GM18526 (cell line): ENCODE measurements around the gene GPD2.

Source experiments
- POLR2A ChIP-seq: IDR thresholded peaks from 3 replicates; pipeline ENCODE4 v1.6.1; 2011; ENCODE audit not compliant: insufficient read length; ENCODE audit errors: extremely low read depth

The GPD2 gene

GRCh38 chr2:156456616-156457015 lies 20.4 kb downstream of the GPD2 start:
- TF ChIP-seq POLR2A: no peak

DNA sequence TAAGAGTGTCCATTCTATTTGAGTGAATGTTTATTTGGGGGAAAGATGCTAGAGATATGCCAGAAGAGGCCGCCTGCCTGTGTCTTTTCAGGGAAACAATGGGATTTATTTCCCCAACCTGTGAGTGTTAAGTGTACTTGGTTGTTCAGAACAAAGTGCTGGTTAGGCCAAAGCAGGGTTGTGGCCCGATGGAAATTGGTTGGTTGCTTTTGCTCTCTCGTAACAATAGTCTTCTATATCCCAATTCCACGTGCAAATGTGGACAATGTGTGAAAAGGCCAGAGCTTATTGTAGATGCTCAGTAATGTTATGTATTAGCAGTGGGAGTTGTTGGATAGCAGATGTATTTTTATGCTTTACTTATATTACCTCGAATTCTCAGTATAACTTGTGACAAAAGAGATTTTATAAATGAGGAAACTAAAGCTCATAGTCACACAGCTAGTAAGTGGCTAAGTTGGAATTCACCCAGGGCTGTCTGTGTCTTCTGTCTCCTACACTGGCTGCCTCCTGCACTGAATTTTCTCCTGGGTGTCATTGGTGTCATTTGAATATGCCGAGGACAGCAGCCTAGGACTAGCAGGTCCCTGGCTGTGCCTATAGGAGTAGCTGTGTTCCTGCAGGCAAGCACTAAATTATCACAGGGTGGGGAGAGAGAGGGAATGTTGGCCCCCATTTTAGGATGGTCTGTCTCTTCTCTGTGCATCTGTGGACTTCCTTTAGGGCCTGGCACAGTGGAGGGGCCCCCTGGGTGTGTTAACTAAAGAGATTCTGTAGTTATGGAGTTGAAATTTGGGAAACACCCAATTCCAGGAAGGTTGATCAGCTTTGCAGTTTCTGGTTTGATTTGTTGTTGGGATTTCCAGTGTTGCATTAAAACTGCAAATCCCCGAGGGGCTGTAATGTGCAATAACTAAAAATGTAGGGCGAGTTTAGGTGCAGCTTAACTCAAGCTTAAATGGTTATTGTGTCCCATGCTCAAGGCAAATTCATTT lies 21.6 kb downstream of the GPD2 start:
- TF ChIP-seq POLR2A: no peak

GRCh38 chr2:156459720-156460119 lies 23.5 kb downstream of the GPD2 start:
- no peak for TF ChIP-seq POLR2A

DNA sequence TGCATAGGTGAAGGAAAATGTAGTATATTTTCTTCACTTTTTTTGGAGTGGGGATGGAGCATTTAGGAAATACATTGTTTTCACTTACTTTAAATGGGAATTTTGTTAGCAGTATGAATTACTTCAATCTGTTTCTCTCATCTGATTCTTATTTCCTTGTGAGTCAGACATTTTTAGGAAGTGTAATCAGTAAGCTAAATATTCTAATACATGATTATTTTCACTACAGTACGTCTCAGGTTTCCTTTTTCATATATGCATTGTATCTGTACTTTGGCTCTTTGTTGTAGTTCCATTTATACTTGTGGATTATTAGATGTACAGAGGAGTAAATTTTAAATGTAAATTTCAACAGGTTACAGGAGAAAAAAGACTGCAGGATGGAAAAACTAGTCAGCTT lies 27.9 kb downstream of the GPD2 start:
- no peak for TF ChIP-seq POLR2A

GRCh38 chr2:156465573-156465972 lies 29.4 kb downstream of the GPD2 start:
- TF ChIP-seq POLR2A: no peak

GRCh38 chr2:156466739-156467405 lies 30.7 kb downstream of the GPD2 start:
- no peak for TF ChIP-seq POLR2A

GRCh38 chr2:156470975-156471583 lies 34.9 kb downstream of the GPD2 start:
- TF ChIP-seq POLR2A: no peak

GRCh38 chr2:156471762-156472161 lies 35.6 kb downstream of the GPD2 start:
- no peak for TF ChIP-seq POLR2A

DNA sequence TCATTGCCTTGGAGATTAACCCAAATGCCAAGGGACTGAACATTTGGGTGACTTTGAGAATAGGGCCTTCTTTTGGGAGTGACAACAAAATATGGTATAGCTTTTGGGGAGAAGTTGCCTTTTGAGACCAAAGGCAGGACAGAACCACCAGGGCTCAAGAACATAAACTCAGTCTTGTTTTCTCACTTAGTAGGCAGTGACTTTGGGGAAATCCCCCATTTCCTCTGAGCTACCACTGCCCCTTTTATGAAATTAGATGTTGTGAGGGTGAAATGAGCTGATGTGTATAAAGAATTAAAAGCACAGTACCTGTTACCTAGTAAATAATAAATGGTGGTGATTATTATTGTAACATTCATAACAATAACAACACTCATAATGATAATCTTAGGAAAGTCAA lies 36.5 kb downstream of the GPD2 start:
- TF ChIP-seq POLR2A: no peak

DNA sequence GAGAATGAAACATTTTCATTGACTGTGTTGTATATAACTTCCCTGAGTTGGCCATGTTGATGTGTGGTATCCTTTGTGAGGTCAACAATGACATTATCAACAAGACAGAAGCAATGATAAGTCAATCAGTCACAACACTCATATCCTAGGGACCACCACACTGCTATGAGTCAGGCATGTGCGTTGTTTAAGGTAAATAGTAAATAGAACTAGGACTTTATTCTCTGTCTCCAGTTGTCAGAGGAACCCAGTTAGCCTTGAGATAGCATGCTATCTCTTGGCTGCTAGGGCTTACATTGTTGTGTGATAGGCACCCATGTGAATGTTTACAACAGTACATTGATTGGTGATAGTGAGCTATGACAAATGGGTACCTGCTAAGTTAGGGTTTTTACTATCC lies 37.3 kb downstream of the GPD2 start:
- TF ChIP-seq POLR2A: no peak

DNA sequence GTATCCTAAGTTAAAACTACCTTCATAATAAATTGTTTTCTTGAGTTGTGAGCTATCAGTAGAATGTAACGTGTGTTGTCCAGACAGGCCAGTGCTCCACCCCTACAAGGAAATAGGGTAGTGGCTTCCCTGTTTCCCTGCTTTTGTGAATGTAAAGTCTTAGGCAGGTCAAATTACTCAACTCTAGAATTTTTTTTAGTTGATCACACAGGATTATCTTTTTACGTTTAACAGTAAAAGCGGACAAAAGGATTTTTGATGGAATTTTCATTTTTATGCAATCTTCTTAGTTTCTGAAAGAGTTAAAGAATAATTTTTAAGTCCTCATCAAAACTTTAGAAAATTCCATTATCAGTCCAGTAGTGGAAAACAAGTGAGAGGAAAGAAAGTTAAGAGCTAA lies 38.2 kb downstream of the GPD2 start:
- no peak for TF ChIP-seq POLR2A

GRCh38 chr2:156476021-156476849 lies 40.1 kb downstream of the GPD2 start:
- no peak for TF ChIP-seq POLR2A

- no peak for TF ChIP-seq POLR2A
Observed at GRCh38 chr2:156476850-156477206, 40.6 kb downstream of the GPD2 start.

- no peak for TF ChIP-seq POLR2A
Observed at GRCh38 chr2:156480376-156480775, 44.2 kb downstream of the GPD2 start.

- no peak for TF ChIP-seq POLR2A
Observed at GRCh38 chr2:156481312-156481711, 45.1 kb downstream of the GPD2 start.
